Testis (tissue), 5 donors: ENCODE results near the gene RAMACL. TPM values are rescaled to one million over a fixed set of nuclear protein-coding genes. Genes with fewer than 3 reads are reported as not detected.
"Not testable (repeated sequence)": the region's sequence is repeated elsewhere in the genome, so short reads cannot be mapped to it uniquely, and the experiment has no call there.

Experiments used
- DNase-seq: peaks from one replicate; pipeline ENCODE4 v3.0.0-alpha.2; 2019
- H3K27ac ChIP-seq, 2 donors: fragments of 200-600 bp; sonication (generic); one replicate each; pipeline ENCODE4 v1.5.1; 2019
- H3K27me3 ChIP-seq: fragments of 200-600 bp; sonication (generic); one replicate; pipeline ENCODE4 v1.5.1; 2019
- H3K36me3 ChIP-seq: fragments of 200-600 bp; sonication (generic); one replicate; pipeline ENCODE4 v1.5.1; 2017; ENCODE audit warnings: low read depth; ENCODE audit errors: missing control alignments
- H3K4me1 ChIP-seq: fragments of 200-600 bp; sonication (generic); one replicate; pipeline ENCODE4 v1.5.1; 2019
- H3K4me3 ChIP-seq, 2 donors: fragments of 200-600 bp; sonication (generic); one replicate each; pipeline ENCODE4 v1.5.1; 2017 to 2019
- H3K9me3 ChIP-seq: fragments of 200-600 bp; sonication (generic); one replicate; pipeline ENCODE4 v1.5.1; 2017
- CTCF ChIP-seq, 3 experiments: fragments of 450-650 bp in 2 of 3; fragments of 200-600 bp in 1 of 3; sonication (generic) in 1 of 3; IDR thresholded peaks; one replicate each; pipeline ENCODE4 v1.5.1; 2016 to 2019; ENCODE audit warnings: antibody characterized with exemption in 3 of 3, mild to moderate bottlenecking in 2 of 3, moderate library complexity in 1 of 3
- POLR2A ChIP-seq: fragments of 450-650 bp; IDR thresholded peaks from one replicate; pipeline ENCODE4 v1.6.1; 2017; ENCODE audit warnings: antibody characterized with exemption, mild to moderate bottlenecking, moderate library complexity
- WGBS, 2 donors: methylation state at CpG; one replicate each; pipeline ENCODE4 v1.1.5; 2018; 5-methylcytosine and 5-hydroxymethylcytosine counted together
- intact Hi-C: fragments of 100-400 bp; cut with DNase I; formaldehyde crosslinking; loops from one replicate; pipeline ENCODE4 v1.15.1; 2023; ENCODE audit warnings: low total_unique reads
- long read RNA-seq, 2 donors: transcript quantifications; one replicate each; lab custom pipeline, GENCODE V29; 2026
- polyA plus RNA-seq: library from polyadenylated mRNA; stranded (reverse); fragments of 350-450 nt; fragmentation: Illumina TruSeq; extraction: RNeasy Lipid Tissue Mini Kit (QIAGEN cat#74804); gene quantifications from one replicate; pipeline ENCODE4 v1.2.3, GENCODE V29; 2014; ENCODE audit warnings: low read depth, low replicate concordance; ENCODE audit not compliant: insufficient read depth
- total RNA-seq, 2 donors: library from RNA; depleted of rRNA; stranded (reverse); fragments of >200 nt; gene quantifications; one replicate each; pipeline ENCODE4 v1.2.3, GENCODE V29; 2016

The RAMACL gene
- total RNA-seq (1 to 10 TPM; 1.7 to 1.9 TPM), polyA plus RNA-seq (not detected)
- long read RNA-seq, donor 1, transcript RAMACL-201 (1 exons, 1,991 nt): major isoform, 65 of 65 reads
- long read RNA-seq, donor 1, partial matches to known transcripts: 0 of 65 reads
- long read RNA-seq, donor 1, other reads (novel, unspliced or antisense): 0 of 65 reads
- long read RNA-seq, donor 2, transcript RAMACL-201 (1 exons, 1,991 nt): major isoform, 39 of 39 reads
- long read RNA-seq, donor 2, partial matches to known transcripts: 0 of 39 reads
- long read RNA-seq, donor 2, other reads (novel, unspliced or antisense): 0 of 39 reads

- Histone ChIP-seq H3K4me3 (no peak within 1 kb of the TSS), H3K36me3 (no peaks in the 10 kb centered on the region), H3K4me1 (no peaks in the 10 kb centered on the region), H3K27ac (no peak within 1 kb of the TSS), H3K9me3 (no peaks in the 10 kb centered on the region), H3K27me3 (no peaks in the 10 kb centered on the region)
- peak; percentile 67 for DNase-seq
- WGBS, 2 donors: 96 to 98% methylated on average over 9 of the region's 9 CpGs
- intact Hi-C loops: no loop called here
- TF ChIP-seq POLR2A (no peak), CTCF (IDR thresholded peaks at IDR 0.05) (no peak)
Observed at GRCh38 chr6:166586424-166587156, at the start of gene RAMACL. TSS of gene RAMACL (minus strand) at chr6:166586678. CDS start at chr6:166586477, 201 bp downstream.

DNA sequence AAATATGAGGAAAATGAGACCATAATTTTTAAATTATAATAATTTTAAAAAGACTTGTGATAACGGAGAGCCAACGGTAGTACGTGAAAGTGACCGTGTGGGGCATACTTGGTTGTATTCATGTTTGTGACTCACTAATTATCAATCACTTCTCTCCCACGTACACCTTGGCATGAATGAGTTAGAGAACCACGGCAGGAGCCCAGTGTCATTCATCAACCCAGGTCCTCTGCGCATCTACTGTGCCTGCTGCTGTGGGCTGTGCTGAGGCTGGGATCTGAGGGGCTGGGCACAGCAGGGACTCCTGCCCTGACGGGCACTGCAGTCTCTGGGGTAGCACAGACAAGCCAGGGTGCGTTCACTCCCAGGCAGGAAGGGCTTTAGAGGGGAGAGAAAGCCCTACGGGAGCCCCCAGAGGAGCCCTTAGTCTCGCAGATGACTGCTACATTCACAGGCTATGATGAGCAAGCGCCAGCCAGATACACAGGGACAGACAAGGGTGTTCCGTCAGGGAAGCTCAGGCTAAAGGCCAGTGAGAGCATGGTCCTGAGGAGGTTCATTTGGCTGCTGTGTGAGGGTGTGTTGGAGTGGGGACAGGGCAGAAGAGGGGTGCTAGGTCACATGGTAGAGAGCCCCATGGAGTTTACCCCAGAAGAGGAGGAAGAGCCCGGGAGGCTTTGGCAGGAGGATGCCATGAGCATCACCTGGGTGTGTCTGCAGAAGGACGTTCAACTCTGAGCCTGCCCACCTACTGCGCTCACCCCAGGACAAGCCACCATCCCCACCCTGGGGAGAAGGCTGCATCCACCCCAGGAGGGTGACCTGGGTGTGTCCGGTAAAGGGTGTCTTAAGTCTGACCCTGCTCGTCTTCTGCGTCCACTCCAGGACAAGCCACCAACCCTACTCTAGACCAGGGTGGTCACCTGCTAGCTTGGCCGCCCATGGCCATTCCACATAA, 48.8 kb upstream of the RAMACL start:
- no peaks in the 10 kb centered on the region for H3K9me3 ChIP-seq
- H3K27ac ChIP-seq: no peak overlapping the region
- no peaks in the 10 kb centered on the region for H3K27me3 ChIP-seq
- intact Hi-C loops: no loop called here
- WGBS, 2 donors: 90 to 97% methylated on average over 14 to 20 of the region's 20 CpGs
- H3K4me3 ChIP-seq: no peak overlapping the region
- no peaks in the 10 kb centered on the region for H3K36me3 ChIP-seq
- TF ChIP-seq POLR2A (no peak), CTCF (IDR thresholded peaks at IDR 0.05) (no peak)
- no peak for DNase-seq
- H3K4me1 ChIP-seq: peaks cover 8% of the 10 kb centered on the region

DNA sequence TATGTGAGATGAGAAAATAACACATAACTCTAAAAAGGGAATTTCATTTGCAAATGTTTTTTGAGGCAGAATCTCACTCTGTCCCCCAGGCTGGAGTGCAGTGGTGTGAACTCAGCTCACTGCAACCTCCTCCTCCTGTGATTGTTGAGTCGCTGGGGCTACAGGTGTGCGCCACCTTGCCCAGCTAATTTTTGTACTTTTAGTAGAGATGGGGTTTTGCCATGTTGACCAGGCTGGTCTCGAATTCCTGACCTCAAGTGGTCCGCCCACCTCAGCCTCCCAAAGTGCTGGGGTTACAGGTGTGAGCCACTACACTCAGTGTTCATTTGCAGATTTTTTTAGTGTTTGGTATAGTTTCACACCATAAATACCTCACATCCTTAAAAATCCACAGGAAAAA, 48.1 kb upstream of the RAMACL start:
- WGBS, 2 donors: 94 to 96% methylated on average over 4 of the region's 4 CpGs
- H3K27ac ChIP-seq, DNase-seq, H3K27me3 ChIP-seq, H3K36me3 ChIP-seq, H3K4me3 ChIP-seq, H3K9me3 ChIP-seq, H3K4me1 ChIP-seq, intact Hi-C loops: not testable (repeated sequence)

DNA sequence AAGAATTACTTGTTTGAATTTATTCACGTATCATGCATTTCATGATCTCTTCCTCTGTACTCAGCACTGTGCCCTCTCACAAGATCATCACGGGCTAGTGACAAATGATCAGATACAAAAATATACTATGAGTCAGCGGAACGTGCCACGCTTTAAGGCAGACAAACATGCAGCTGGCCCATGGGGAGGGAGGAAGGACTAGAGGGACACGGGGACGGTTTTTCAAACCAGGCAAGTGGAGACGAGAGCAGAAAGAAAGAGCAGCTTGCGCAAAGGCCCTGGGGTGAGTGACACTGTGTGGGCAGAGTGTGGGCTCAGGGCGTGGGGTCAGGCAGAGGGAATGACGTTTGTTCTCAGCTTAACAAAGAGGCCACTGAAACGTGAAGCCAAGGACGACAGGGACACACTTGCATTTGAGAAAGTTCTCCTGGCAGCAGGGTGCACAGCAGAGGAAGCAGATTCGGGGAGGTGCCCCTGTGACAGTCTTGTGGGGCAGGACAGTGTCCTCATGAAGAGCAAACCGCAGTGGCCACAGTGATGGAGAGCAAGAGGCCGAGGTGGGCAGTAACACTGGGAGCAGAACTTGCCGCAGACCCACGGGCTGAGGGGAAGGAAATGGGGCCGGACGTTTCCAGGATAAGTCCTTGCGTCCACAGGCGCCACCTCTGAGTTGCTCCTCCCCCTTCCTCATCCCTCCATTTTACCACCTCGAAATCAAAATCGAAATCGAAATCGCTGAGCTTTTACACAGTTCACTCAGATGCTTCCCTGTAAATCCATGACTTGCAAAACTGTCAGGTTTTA, 47.5 kb upstream of the RAMACL start:
- H3K27ac ChIP-seq: no peak overlapping the region
- WGBS, 2 donors: 88 to 89% methylated on average over 26 of the region's 26 CpGs
- no peaks in the 10 kb centered on the region for H3K9me3 ChIP-seq
- no peaks in the 10 kb centered on the region for H3K27me3 ChIP-seq
- TF ChIP-seq POLR2A (no peak), CTCF (IDR thresholded peaks at IDR 0.05) (no peak)
- no peak overlapping the region for H3K4me3 ChIP-seq
- intact Hi-C loops: no loop called here
- DNase-seq: no peak
- peaks cover 8% of the 10 kb centered on the region for H3K4me1 ChIP-seq
- H3K36me3 ChIP-seq: no peaks in the 10 kb centered on the region
